PFSK-1 (cell line): ENCODE measurements around the gene BCLAF1. TPM values are rescaled to one million over a fixed set of nuclear protein-coding genes. Genes with fewer than 3 reads are reported as not detected.

Source experiments
- FOXP2 ChIP-seq: optimal IDR thresholded peaks from 2 replicates; pipeline ENCODE3; 2011; ENCODE audit warnings: borderline replicate concordance, control low read depth, inconsistent platforms; ENCODE audit not compliant: insufficient read depth; ENCODE audit errors: extremely low read length, extremely low read depth
- POLR2AphosphoS5 ChIP-seq: IDR thresholded peaks from 2 replicates; pipeline ENCODE4 v1.6.1; 2012; ENCODE audit warnings: low read depth, mild to moderate bottlenecking, control low read depth, low read length, moderate library complexity
- REST ChIP-seq, 2 experiments: IDR thresholded peaks; 2 replicates each; pipeline versions ENCODE4 v1.6.1 to v1.8.0; 2011 to 2012; ENCODE audit warnings: low read depth in 2 of 2, low read length in 2 of 2, control low read depth in 1 of 2, inconsistent platforms in 1 of 2, mild to moderate bottlenecking in 1 of 2, moderate library complexity in 1 of 2; ENCODE audit not compliant: insufficient read depth in 1 of 2
- SIN3A ChIP-seq: IDR thresholded peaks from 2 replicates; pipeline ENCODE4 v1.6.1; 2012; ENCODE audit warnings: mild to moderate bottlenecking, low read length, moderate library complexity, borderline replicate concordance; ENCODE audit not compliant: insufficient read depth
- TAF1 ChIP-seq: IDR thresholded peaks from 2 replicates; pipeline ENCODE4 v1.6.1; 2012; ENCODE audit warnings: low read length, control low read depth, borderline replicate concordance; ENCODE audit not compliant: insufficient read depth
- polyA plus RNA-seq: library from polyadenylated mRNA; unstranded; fragments of >200 nt; gene quantifications from one replicate; pipeline ENCODE4 v1.2.1, GENCODE V29; 2012; ENCODE audit warnings: low read depth, missing spikeins; ENCODE audit not compliant: insufficient read length

Gene BCLAF1, protein sequence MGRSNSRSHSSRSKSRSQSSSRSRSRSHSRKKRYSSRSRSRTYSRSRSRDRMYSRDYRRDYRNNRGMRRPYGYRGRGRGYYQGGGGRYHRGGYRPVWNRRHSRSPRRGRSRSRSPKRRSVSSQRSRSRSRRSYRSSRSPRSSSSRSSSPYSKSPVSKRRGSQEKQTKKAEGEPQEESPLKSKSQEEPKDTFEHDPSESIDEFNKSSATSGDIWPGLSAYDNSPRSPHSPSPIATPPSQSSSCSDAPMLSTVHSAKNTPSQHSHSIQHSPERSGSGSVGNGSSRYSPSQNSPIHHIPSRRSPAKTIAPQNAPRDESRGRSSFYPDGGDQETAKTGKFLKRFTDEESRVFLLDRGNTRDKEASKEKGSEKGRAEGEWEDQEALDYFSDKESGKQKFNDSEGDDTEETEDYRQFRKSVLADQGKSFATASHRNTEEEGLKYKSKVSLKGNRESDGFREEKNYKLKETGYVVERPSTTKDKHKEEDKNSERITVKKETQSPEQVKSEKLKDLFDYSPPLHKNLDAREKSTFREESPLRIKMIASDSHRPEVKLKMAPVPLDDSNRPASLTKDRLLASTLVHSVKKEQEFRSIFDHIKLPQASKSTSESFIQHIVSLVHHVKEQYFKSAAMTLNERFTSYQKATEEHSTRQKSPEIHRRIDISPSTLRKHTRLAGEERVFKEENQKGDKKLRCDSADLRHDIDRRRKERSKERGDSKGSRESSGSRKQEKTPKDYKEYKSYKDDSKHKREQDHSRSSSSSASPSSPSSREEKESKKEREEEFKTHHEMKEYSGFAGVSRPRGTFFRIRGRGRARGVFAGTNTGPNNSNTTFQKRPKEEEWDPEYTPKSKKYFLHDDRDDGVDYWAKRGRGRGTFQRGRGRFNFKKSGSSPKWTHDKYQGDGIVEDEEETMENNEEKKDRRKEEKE
- polyA plus RNA-seq, result 29.4 TPM

- peak; percentile 99 for TF ChIP-seq POLR2AphosphoS5
- TF ChIP-seq FOXP2, result peak; percentile 88
- peak; percentile 51; the same call in 1 of the 2 replicates for TF ChIP-seq SIN3A
- TF ChIP-seq TAF1, result peak; percentile 97
- peak in 1 of 2 experiments; percentile 72; a peak in 2 of 4 replicates for TF ChIP-seq REST (IDR thresholded peaks at IDR 0.05; ENCODE audit: insufficient read depth in 1 of 2, low read depth in 2 of 2, low read length in 2 of 2)
Measured at GRCh38 chr6:136289579-136290409, at the start of gene BCLAF1. BCLAF1 (minus strand) TSS chr6:136289846; CDS start chr6:136279866, 9,980 bp downstream.

DNA sequence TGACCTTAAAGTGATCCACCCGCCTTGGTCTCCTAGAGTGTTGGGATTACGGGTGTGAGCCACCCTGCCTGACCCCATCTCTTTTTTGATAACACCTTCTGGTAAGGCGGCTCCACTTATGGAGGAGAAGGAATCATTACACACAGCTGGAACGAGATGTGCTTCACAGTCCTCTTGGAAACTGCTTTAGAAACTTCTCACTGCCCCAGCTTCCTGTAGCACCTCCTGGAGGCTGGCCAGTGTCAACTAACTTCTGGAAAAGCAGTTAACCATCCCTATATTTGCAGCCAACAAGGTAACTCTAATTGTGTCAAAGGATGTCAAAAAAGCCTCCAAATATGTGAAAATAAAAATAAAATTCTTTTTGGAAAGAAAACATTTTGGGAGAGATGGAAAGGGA lies 48.8 kb upstream of the BCLAF1 start:
- TF ChIP-seq POLR2AphosphoS5 (no peak), TAF1 (no peak), SIN3A (no peak), FOXP2 (no peak), REST (IDR thresholded peaks at IDR 0.05; ENCODE audit: insufficient read depth in 1 of 2, low read depth in 2 of 2, low read length in 2 of 2) (no peak)

GRCh38 chr6:136337606-136338005 lies 48.0 kb upstream of the BCLAF1 start:
- no peak for TF ChIP-seq REST (IDR thresholded peaks at IDR 0.05; ENCODE audit: insufficient read depth in 1 of 2, low read depth in 2 of 2, low read length in 2 of 2)
- no peak for TF ChIP-seq FOXP2
- TF ChIP-seq TAF1, result no peak
- no peak for TF ChIP-seq SIN3A
- TF ChIP-seq POLR2AphosphoS5, result no peak

- no peak for TF ChIP-seq FOXP2
- TF ChIP-seq SIN3A, result no peak
- no peak for TF ChIP-seq REST (IDR thresholded peaks at IDR 0.05; ENCODE audit: insufficient read depth in 1 of 2, low read depth in 2 of 2, low read length in 2 of 2)
- no peak for TF ChIP-seq POLR2AphosphoS5
Measured at GRCh38 chr6:136337121-136337520, 47.5 kb upstream of the BCLAF1 start.
